ENCODE data around the gene IL6.

GRCh38 chr7:22781230-22781711 is 54.3 kb downstream of the IL6 start:
- TF ChIP-seq PHB (CRISPR knock-in tag; IDR thresholded peaks at IDR 0.05): no peak
- TF ChIP-seq FOXK2 (conservative IDR thresholded peaks at IDR 0.05 in 1 of 2, IDR thresholded peaks at IDR 0.05 in 1 of 2; ENCODE audit: low read depth in 2 of 2): no peak
- no peak for TF ChIP-seq THAP7 (CRISPR knock-in tag; IDR thresholded peaks at IDR 0.05)
- no peak for TF ChIP-seq ZNF134 (CRISPR knock-in tag; conservative IDR thresholded peaks at IDR 0.05)
